CD4-positive, alpha-beta T cell treated with Interleukin-12 subunit alpha and Interleukin-12 subunit beta, for 1 hour (primary cell): Measurements from ENCODE around the gene GAREM1.

Source experiments
- DNase-seq: peaks from one replicate; pipeline ENCODE4 v3.0.0-alpha.2; 2020

The GAREM1 gene

DNA sequence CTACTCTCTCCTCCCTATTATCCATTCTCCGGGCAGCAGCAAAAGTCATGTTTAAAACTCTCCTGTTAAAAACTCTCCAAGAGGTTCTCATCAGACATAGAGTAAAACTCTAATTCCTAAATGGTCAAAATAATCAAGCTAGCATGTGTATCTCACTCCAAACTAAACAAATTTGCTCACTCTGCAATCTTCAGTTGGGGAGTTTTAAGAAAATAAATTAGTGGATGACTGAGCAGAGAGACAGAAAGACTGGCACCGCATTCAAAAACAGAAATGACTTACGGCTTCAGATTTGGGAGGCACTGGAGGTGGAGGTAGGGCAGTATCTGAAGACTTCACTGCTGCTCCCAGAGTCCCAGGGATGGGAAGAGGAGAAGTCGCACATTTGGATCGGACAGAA lies 183.9 kb downstream of the GAREM1 start:
- no peak for DNase-seq

DNA sequence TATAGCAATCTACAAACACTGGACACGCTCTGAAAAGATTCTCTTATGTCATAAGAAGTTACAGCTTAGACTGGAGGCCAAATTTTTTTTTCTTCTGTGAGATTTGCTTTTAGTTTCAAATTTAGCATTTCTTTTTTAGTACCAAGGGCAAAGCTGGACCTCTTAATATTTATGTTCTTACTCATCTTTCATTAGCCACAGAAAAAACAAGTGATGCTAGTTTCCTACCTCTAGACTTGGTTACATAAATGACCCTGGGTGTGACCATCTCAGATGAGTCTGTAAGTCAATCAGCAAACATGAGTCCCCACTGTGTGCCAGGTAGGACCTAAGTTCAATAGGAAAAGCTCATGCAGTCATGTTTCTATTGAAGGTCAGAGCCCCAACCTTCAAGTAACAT lies 186.4 kb downstream of the GAREM1 start:
- DNase-seq, result no peak

DNA sequence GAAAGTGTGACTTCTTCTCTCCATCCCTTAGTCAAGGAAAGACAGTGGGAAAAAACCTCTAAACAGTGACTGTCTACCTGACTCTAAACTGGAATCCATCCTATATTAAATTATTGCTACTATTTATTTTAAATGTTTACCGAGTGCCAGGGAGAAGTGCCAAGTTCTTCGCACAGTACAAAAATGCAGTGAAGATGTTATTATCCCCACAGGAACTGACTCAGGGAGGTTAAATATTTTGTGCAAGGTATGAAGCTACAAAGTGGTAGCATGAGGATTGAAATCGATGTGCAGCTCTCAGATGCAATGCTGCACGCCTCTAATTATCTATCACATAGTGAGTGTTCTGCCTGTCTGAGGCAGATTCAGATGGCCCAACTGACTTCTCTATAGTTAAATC lies 189.8 kb downstream of the GAREM1 start:
- DNase-seq, result no peak

GRCh38 chr18:32280188-32280783 lies 190.4 kb downstream of the GAREM1 start:
- DNase-seq, result no peak

- DNase-seq, result no peak
These were observed 192.4 kb downstream of the GAREM1 start for GRCh38 chr18:32278177-32278799.

DNA sequence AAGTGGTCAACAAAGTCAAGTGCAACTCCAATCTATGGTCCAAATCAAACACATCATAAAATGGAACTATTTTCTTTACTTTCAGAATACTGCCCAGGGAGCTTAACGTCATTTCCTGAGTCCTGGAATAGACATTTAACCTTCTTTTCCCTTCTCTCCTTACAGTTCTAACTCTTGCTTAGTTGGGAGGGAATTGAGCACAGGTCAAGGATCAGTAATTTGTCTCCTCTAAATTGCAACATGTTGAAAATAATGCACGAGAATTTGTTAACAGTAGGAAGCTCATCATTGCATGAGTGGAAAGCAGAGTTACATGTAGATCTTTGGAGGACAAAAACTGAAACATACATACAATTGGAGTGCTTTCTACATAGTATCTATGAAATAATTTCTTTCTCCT lies 193.1 kb downstream of the GAREM1 start:
- DNase-seq, result no peak

DNA sequence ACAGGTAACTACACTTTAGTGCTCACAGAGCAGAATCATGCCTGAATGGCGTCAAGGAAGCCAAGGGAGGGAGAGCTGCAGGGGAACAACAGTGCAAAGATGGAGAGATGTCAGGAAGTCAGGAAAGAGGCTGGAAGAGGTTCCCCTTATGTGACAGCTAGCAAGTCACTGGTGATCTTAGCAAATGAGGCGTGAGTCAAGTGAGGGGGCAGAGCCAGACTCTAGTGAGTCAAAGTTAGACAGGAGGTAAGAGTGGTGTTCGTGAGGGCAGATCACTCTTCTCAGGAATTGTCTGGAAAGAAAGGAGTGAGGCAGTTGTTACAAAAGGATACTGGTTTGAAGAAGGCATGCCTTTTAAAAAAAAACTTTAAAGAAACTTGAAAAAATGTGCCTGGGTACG lies 193.8 kb downstream of the GAREM1 start:
- no peak for DNase-seq

GRCh38 chr18:32276256-32276655 lies 194.4 kb downstream of the GAREM1 start:
- no peak for DNase-seq

DNA sequence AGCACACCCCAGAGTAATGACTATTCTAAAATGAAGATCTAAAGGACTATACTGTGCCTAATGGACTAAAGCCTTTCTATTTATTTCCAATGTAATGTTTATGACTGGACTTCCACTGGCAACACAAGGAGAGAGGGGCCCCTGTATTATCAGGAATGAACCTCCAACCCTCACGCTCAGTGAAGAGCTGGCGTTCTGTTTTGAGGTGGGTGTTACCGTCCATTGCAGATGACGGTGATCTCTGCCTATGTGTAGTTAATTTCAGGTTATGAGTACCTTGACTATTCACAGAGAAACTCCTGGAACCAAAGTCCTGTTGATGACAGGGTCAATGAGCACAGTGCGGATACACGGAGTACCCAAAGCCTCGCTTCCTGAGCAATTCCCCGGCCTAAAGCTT lies 195.5 kb downstream of the GAREM1 start:
- DNase-seq, result no peak

- DNase-seq, result no peak
These were observed 196.4 kb downstream of the GAREM1 start for GRCh38 chr18:32274307-32274706.

DNA sequence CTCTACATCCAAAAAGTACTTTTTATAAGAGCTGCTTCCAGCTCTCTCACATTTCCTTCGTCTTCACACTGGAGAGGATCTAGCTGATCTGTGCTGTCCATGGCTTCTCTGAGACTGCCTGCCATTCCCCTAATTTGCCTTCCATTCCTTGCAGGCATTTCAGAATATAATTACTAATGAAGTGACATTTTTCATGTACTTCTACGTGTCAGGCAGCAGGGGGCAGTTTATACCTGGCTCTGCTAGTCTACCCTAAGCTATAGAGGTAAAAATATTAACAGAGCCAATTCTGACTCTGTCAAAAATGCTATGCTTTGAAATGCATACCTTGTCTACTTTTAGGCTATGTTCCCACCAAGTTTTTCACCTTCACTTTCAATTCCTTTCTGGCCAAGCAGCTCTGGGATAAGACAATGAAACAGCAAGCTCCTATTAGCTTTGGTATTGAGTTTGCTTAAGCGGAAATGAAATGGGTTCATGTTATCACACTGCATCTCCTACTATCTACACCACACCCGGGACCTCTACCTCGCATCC lies 198.9 kb downstream of the GAREM1 start:
- DNase-seq, result peak; percentile 3

- DNase-seq, result no peak
These were observed 200.3 kb downstream of the GAREM1 start for GRCh38 chr18:32270341-32270740.

DNA sequence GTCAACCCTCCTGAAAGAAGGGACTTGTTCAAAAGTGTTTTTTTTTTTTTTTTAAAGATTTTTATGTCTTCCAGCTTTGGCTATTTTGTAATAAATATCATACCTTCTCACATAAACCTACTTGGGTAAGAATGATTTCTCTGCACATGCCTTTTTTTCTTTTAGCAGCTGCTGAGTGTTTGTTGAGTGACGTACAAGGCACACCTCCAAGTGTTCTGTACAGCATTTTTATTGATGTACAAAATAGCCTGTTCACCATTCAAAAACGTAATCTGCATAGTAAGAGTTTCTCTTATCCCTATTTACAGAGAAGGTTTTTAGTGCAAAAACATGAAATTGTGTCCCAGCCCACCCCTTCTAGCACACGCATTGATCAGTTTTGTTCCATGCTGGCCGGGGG lies 203.2 kb downstream of the GAREM1 start:
- no peak for DNase-seq

DNA sequence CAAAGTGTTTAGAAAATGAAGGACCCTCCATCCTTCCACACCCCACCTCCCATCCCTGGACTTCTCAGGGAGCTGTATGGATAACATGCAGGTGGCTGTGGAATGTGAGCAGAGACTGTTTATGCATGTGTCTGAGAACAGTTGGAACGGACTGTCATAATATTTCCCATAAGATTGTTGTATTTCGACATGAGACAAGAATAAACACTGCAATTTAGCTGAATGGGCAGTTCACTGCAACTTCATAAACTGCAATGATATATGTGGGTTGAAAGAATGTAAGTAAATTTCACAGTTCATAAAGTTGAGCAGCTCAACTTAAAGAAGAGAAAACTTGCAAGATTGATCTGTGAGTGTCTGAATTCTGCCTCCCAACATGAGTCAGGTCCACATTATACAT lies 206.3 kb downstream of the GAREM1 start:
- no peak for DNase-seq

GRCh38 chr18:32262092-32262491 lies 208.6 kb downstream of the GAREM1 start:
- no peak for DNase-seq

GRCh38 chr18:32261003-32261402 lies 209.7 kb downstream of the GAREM1 start:
- no peak for DNase-seq

- DNase-seq, result no peak
These were observed 211.1 kb downstream of the GAREM1 start for GRCh38 chr18:32259553-32259952.

DNA sequence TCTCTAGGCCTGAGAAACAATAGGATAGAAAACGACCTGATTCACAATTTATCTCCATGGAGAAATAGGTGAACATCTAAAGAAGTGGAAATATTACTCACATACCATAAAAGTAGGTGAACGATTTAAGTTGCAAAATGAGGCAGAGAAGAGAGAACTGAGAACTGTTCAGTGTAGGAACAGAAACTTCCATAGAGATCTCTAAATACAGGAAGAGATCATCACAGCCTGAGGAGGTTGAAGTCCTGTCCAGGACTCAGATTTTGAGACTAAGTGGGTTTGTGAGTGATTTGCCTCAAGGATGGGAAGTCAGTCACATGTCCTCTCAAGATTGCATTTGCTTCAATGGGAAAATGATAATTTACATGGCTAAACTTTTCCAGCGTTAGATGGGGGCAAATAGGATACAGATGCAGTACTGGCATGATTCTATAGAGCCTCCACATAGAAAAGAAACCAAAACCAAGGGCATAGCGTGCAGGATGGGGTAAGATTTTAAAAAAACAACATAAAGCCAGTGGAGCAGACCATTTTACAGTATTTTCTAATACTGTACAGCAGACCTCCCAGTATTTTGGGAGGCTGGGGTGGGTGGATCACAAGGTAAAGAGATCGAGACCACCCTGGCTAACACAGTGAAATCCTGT lies 212.0 kb downstream of the GAREM1 start:
- DNase-seq, result no peak

DNA sequence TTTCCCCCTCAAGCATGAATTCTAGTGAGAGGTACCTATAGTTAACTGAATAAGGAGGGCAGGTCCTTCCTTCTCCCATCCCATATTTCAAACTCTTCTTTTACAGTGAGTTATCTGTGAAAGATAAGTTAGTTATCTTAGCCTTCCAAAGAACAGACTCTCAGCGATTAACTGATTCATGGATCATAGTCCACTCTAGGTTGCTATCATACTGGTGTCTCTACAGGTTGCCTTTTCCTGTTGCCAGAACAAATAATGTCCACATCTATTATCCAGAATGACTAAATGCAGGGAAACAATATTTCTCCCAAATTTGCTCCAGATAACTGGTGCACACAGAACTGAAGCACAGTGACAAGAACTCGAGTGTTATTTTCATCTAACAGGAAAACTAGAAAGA lies 212.5 kb downstream of the GAREM1 start:
- no peak for DNase-seq

GRCh38 chr18:32257084-32257785 lies 213.4 kb downstream of the GAREM1 start:
- no peak for DNase-seq

DNA sequence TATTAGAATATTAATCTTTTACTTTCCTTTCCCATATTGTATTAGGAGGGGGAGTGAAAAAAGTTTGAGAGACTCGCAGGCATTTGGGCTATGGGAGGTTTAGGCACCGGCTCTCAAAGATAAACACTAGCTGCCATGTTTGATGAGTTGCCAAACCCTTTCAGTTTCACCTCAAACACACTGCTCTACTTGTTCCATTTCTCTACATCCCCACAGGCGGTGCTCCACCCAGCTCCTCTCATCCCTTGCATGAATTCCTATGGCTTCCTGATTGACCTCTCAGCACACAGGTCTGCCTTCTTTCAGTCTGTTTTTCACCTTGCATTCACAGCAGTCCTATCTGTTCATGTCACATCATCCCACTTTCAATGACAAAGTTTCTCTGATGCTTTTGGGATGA lies 215.1 kb downstream of the GAREM1 start:
- DNase-seq, result no peak

GRCh38 chr18:32252141-32252860 lies 218.4 kb downstream of the GAREM1 start:
- no peak for DNase-seq

- DNase-seq, result no peak
These were observed 219.2 kb downstream of the GAREM1 start for GRCh38 chr18:32251466-32251865.
